ENCODE measurements around the gene HDX.

GRCh38 chrX:84441143-84441542, 61.1 kb downstream of the HDX start:
- TF ChIP-seq MAX (IDR thresholded peaks at IDR 0.05), result no peak
- TF ChIP-seq CTCF (IDR thresholded peaks at IDR 0.05; ENCODE audit: low read depth, low read length, missing input control), result no peak
- no peak for TF ChIP-seq RAD21 (IDR thresholded peaks at IDR 0.05)
- no peak for TF ChIP-seq TAF1 (conservative IDR thresholded peaks at IDR 0.05)

Data from liver (tissue), 3 donors.